Stimulated activated CD4-positive, alpha-beta T cell treated with anti-CD3 and anti-CD28 coated beads, Interleukin-12 subunit alpha, Interleukin-12 subunit beta, amount 100 ng/mL, for 24 hours (primary cell): ENCODE results near the gene NADK.
"Not testable (repeated sequence)": the region's sequence is repeated elsewhere in the genome, so short reads cannot be mapped to it uniquely, and the experiment has no call there.

ENCODE experiments used
- DNase-seq, 2 experiments: peaks; one replicate each; pipeline ENCODE4 v3.0.0-alpha.2; 2020; ENCODE audit warnings: low read depth in 2 of 2

The NADK gene

GRCh38 chr1:1704284-1704957 lies 73.8 kb downstream of the NADK start:
- not testable (repeated sequence) for DNase-seq

- no peak for DNase-seq
Observed at GRCh38 chr1:1703796-1704195, 74.5 kb downstream of the NADK start.

- not testable (repeated sequence) for DNase-seq
Observed at GRCh38 chr1:1702506-1702905, 75.8 kb downstream of the NADK start.
